Stomach (tissue), 9 donors: ENCODE results near the gene METTL3. TPM values are rescaled to one million over a fixed set of nuclear protein-coding genes. Genes with fewer than 3 reads are reported as not detected.

Experiments
- DNase-seq, 2 donors: peaks; one replicate each; pipeline versions ENCODE4 v3.0.0 to v3.0.0-alpha.2; 2013 to 2019
- H3K27ac ChIP-seq, 5 donors: fragments of 200-600 bp in 4 of 5; sonication (generic) in 4 of 5; one replicate each; pipeline ENCODE4 v1.5.1; 2013 to 2019; ENCODE audit warnings: mild to moderate bottlenecking in 1 of 5, moderate library complexity in 1 of 5
- H3K27me3 ChIP-seq, 3 donors: fragments of 200-600 bp; sonication (generic); one replicate each; pipeline ENCODE4 v1.5.1; 2017 to 2019; ENCODE audit warnings: mixed run types in 1 of 3
- H3K36me3 ChIP-seq, 4 donors: fragments of 200-600 bp; sonication (generic); 1 replicate in 3 of 4; 2 replicates in 1 of 4; pipeline ENCODE4 v1.5.1; 2016 to 2019
- H3K4me1 ChIP-seq, 4 donors: fragments of 200-600 bp; sonication (generic); one replicate each; pipeline ENCODE4 v1.5.1; 2016 to 2019
- H3K4me3 ChIP-seq, 4 donors: fragments of 200-600 bp; sonication (generic) in 3 of 4; one replicate each; pipeline ENCODE4 v1.5.1; 2016 to 2019; ENCODE audit warnings: mild to moderate bottlenecking in 1 of 4
- H3K9me3 ChIP-seq, 4 donors: fragments of 200-600 bp; sonication (generic); one replicate each; pipeline ENCODE4 v1.5.1; 2016 to 2019
- EP300 ChIP-seq: sonication (generic); formaldehyde crosslinking; IDR thresholded peaks from one replicate; pipeline ENCODE4 v1.6.1; 2017; ENCODE audit warnings: antibody characterized with exemption
- POLR2A ChIP-seq, 4 donors: fragments of 450-650 bp; IDR thresholded peaks; one replicate each; pipeline ENCODE4 v1.6.1; 2016; ENCODE audit warnings: antibody characterized with exemption in 4 of 4, control low read depth in 2 of 4, mild to moderate bottlenecking in 1 of 4, moderate library complexity in 1 of 4
- POLR2AphosphoS5 ChIP-seq, 3 donors: sonication (generic); formaldehyde crosslinking; IDR thresholded peaks; one replicate each; pipeline ENCODE4 v1.6.1; 2016; ENCODE audit warnings: antibody characterized with exemption in 3 of 3
- WGBS, 5 donors: extraction: QIAGEN DNeasy Blood & Tissue Kit in 3 of 5; methylation state at CpG; one replicate each; pipeline versions ENCODE4 v1.1.5 to v1.1.7; 2013 to 2018; 5-methylcytosine and 5-hydroxymethylcytosine counted together
- intact Hi-C: fragments of 100-400 bp; cut with DNase I; formaldehyde crosslinking; loops from one replicate; pipeline ENCODE4 v1.15.1; 2023; ENCODE audit warnings: low total_unique reads
- polyA plus RNA-seq, 3 donors: library from polyadenylated mRNA; stranded (reverse); fragments of 200-250 nt; gene quantifications; one replicate each; pipeline ENCODE4 v1.2.3, GENCODE V29; 2013
- total RNA-seq, 5 donors: library from RNA; depleted of rRNA; stranded (reverse); fragments of >200 nt; gene quantifications; one replicate each; pipeline versions ENCODE4 v1.1.0 to v1.2.3, GENCODE V29; 2014 to 2016
- TF ChIP-seq, protein P1 (sequence below), 7 experiments: fragments of 450-650 bp in 4 of 7; fragments of 200-600 bp in 3 of 7; sonication (generic) in 3 of 7; IDR thresholded peaks; one replicate each; pipeline ENCODE4 v1.5.1; 2016 to 2019; ENCODE audit warnings: antibody characterized with exemption in 7 of 7, control low read depth in 2 of 7, mild to moderate bottlenecking in 1 of 7
- donor health status: healthy with polysubstance abuse.
- donor health status: Bipolar disorder and iron deficiency.
- donor health status: healthy.

METTL3 gene
- total and polyA plus RNA-seq, 8 donors: 8.6 to 84.3 (median 41.2) TPM

DNA sequence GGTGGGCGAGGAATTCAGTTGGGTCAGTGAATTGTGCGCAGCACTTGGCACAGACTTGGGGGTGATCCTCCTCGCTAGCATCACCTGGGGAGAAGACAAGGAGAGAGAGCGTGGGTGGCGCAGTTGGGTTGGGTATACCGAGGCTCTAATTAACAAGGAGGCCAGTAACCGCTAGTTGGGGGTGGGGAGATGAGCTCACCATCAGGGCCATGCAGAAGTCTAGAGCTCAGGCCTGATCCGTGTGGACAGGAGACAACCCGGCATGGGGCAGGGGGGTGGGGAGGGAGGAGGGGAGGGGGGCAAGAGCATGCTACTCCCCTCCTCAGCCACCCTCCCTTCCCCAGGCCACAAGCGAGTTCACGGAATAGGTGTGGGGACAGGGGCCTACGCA is 14.4 kb upstream of the METTL3 start:
- Histone ChIP-seq H3K4me1 (peaks cover 0 to 26% (median 21%) of the 10 kb centered on the region in 4 donors), H3K4me3 (peak overlapping the region; percentile 67 to 93 (median 84)), H3K27me3 (no peaks in the 10 kb centered on the region), H3K9me3 (no peaks in the 10 kb centered on the region), H3K27ac (peak overlapping the region in 4 of 5 donors; percentile 73 to 83 (median 78)), H3K36me3 (peaks cover 0 to 23% (median 0%) of the 10 kb centered on the region in 4 donors)
- DNase-seq: peak in 1 of 2 donors; percentile 70
- 46 to 55% (median 50%) methylated on average over 8 to 12 of the region's 12 CpGs for WGBS, 5 donors
- intact Hi-C loops: no loop called here
- TF ChIP-seq POLR2A (IDR thresholded peaks at IDR 0.05) (no peak), EP300 (no peak), POLR2AphosphoS5 (IDR thresholded peaks at IDR 0.05) (no peak)
- TF ChIP-seq, protein P1, sequence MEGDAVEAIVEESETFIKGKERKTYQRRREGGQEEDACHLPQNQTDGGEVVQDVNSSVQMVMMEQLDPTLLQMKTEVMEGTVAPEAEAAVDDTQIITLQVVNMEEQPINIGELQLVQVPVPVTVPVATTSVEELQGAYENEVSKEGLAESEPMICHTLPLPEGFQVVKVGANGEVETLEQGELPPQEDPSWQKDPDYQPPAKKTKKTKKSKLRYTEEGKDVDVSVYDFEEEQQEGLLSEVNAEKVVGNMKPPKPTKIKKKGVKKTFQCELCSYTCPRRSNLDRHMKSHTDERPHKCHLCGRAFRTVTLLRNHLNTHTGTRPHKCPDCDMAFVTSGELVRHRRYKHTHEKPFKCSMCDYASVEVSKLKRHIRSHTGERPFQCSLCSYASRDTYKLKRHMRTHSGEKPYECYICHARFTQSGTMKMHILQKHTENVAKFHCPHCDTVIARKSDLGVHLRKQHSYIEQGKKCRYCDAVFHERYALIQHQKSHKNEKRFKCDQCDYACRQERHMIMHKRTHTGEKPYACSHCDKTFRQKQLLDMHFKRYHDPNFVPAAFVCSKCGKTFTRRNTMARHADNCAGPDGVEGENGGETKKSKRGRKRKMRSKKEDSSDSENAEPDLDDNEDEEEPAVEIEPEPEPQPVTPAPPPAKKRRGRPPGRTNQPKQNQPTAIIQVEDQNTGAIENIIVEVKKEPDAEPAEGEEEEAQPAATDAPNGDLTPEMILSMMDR (IDR thresholded peaks at IDR 0.05): no peak

DNA sequence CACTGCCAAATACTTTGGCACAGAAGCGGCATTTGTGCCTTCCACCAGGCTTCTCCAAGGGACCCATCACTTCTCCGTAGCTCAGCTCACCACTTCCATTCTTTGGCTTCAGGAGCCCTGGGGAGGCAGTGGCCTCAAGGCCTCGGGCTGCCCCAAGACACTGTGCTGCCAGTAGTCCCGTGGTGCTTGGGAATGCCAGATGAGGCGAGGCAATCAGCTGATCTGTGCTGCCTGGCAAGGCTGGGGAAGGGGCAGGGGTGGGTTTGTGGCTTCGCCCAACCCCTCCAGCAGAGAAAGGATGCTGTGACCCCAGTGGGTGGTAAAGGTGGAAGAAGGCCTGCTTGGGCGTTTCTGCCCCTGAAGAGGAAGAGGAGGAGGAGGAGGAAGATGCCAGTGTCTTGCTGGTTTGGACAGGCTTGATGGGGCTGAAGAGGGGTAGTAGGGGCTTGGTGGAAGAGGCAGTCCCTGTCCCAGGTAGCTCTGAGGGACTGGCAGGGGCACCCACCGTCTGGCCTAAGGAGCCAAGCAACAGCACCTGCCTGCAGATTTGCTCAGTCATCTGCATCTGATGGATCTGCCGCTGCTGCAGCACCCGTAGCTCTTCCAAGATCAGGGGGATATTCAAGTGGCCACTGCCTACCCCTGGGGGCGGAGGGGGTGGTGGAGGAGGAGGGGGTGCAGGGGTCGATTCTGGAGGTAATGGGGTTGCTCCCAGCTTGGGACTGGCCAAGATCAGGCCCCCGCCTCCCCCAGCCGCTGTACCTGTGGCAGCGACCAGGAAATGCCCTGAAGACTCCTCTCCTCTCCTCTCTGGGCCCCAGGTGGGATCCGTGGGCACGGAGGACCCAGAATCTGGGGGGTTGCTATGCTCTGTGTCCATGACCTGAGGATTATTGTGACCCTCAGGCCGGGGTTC is 13.7 kb upstream of the METTL3 start:
- Histone ChIP-seq H3K4me1 (peaks cover 0 to 26% (median 21%) of the 10 kb centered on the region in 4 donors), H3K9me3 (no peaks in the 10 kb centered on the region), H3K27ac (peak overlapping the region in 4 of 5 donors; percentile 73 to 83 (median 78)), H3K36me3 (peaks cover 0 to 23% (median 0%) of the 10 kb centered on the region in 4 donors), H3K27me3 (no peaks in the 10 kb centered on the region), H3K4me3 (peak overlapping the region; percentile 67 to 93 (median 84))
- WGBS, 5 donors: 74 to 88% (median 84%) methylated on average over 14 to 18 of the region's 18 CpGs
- DNase-seq: peak in 1 of 2 donors; percentile 21
- TF ChIP-seq POLR2A (IDR thresholded peaks at IDR 0.05): no peak
- intact Hi-C loops: no loop called here

DNA sequence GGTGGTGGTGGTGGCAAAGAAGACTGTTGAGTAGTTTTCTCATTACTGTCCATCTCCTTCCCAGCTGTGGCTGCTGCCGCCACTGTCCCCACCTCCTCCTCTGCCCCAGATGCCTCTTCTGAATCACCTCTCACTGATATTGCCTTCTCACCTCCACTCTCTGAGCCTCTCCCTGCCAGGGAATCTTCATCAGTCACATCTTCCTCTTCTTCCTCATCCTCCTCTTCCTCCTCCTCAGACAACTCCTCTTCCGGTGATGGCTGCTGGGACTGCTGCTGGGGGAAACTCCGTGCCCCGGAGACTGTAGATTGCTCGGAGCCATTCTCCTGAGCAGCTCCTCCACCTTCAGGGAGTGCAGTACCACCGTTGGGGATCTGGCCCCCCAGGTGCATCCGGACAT is 12.1 kb upstream of the METTL3 start:
- no peaks in the 10 kb centered on the region for H3K9me3 ChIP-seq
- H3K36me3 ChIP-seq: peaks cover 0 to 23% (median 0%) of the 10 kb centered on the region in 4 donors
- H3K27ac ChIP-seq: no peak overlapping the region
- H3K27me3 ChIP-seq: no peaks in the 10 kb centered on the region
- DNase-seq: no peak
- H3K4me3 ChIP-seq: no peak overlapping the region
- H3K4me1 ChIP-seq: peaks cover 0 to 26% (median 21%) of the 10 kb centered on the region in 4 donors
- 75 to 91% (median 88%) methylated on average over 6 to 7 of the region's 7 CpGs for WGBS, 5 donors
- intact Hi-C loops: no loop called here
- TF ChIP-seq POLR2A (IDR thresholded peaks at IDR 0.05) (no peak), EP300 (no peak), POLR2AphosphoS5 (IDR thresholded peaks at IDR 0.05) (no peak)
- TF ChIP-seq, protein P1 (IDR thresholded peaks at IDR 0.05): no peak

DNA sequence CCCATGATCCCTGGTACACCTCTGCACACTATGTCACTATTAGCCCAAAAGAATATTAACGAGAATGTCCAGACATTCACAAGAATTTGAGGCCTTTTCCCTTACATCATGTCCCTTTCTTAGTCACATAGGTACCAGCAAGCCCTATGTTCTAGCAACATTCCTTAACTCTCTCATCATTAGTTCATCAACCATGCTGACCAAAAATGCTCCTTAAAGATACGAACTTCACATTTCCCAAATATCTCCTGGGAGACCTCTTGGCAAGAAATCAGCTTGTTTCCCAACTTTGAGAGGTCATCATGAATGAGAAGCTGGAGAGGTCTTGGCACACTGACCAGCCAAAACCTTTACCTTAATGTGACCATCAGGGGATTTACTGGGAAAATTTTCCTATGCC is 10.4 kb upstream of the METTL3 start:
- intact Hi-C loops: no loop called here
- Histone ChIP-seq H3K27me3 (no peaks in the 10 kb centered on the region), H3K9me3 (no peaks in the 10 kb centered on the region), H3K36me3 (peaks cover 0 to 23% (median 0%) of the 10 kb centered on the region in 4 donors), H3K4me1 (peaks cover 0 to 17% (median 13%) of the 10 kb centered on the region in 4 donors), H3K27ac (no peak overlapping the region), H3K4me3 (no peak overlapping the region)
- TF ChIP-seq POLR2AphosphoS5 (IDR thresholded peaks at IDR 0.05) (no peak), EP300 (no peak), POLR2A (IDR thresholded peaks at IDR 0.05) (no peak)
- TF ChIP-seq, protein P1 (IDR thresholded peaks at IDR 0.05): no peak
- DNase-seq: no peak
- 67 to 87% (median 74%) methylated on average over 2 of the region's 2 CpGs for WGBS, 5 donors
